ENCODE measurements around the gene HLA-DRA.

- TF ChIP-seq CTCF (IDR thresholded peaks at IDR 0.05) (no peak), POLR2A (IDR thresholded peaks at IDR 0.05) (no peak)
These were observed 20.2 kb downstream of the HLA-DRA start for GRCh38 chr6:32459781-32460424.

Data from thyroid gland (tissue), 4 donors.